H4 (cell line): ENCODE measurements around the gene CAPN8. TPM values are rescaled to one million over a fixed set of nuclear protein-coding genes. Genes with fewer than 3 reads are reported as not detected.
"Not testable (repeated sequence)": the region's sequence is repeated elsewhere in the genome, so short reads cannot be mapped to it uniquely, and the experiment has no call there.

Experiments
- DNase-seq: peaks from one replicate; pipeline ENCODE4 v3.0.0-alpha.2; 2015; ENCODE audit warnings: low spot score
- total RNA-seq: library from RNA; depleted of rRNA; stranded (reverse); fragments of >200 nt; shearing (Covaris generic); gene quantifications from 2 replicates; pipeline ENCODE4 v1.2.3, GENCODE V29; 2014

The CAPN8 gene
- total RNA-seq, 1 experiment from 2014 or later = not detected

GRCh38 chr1:223525957-223526356 is 139.5 kb downstream of the CAPN8 start:
- DNase-seq = no peak

GRCh38 chr1:223525546-223525945 is 140.0 kb downstream of the CAPN8 start:
- DNase-seq = no peak

DNA sequence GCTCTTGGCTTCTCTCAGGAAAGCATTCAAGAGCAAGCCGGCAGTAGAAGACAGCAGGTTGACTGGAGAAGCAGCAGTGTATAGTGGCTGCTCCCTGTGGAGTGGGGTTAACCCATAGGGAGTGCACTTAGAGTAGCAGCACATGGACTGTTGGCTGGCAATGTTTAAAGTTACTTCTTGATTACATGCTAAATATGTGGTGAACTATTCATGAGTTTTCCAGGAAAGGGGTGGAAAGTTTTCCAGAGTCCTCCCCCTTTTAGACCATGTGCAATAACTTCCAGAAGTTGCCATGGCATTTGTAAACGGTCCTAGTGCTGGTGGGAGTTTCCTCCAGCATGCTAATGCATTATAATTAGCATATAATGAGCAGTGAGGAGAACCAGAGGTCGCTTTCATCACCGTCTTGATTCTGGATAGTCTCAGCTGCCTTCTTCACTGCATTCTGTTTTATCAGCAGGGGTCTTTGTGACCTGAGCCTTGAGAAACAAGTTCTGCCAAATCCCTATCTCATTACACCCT is 140.5 kb downstream of the CAPN8 start:
- DNase-seq = no peak

DNA sequence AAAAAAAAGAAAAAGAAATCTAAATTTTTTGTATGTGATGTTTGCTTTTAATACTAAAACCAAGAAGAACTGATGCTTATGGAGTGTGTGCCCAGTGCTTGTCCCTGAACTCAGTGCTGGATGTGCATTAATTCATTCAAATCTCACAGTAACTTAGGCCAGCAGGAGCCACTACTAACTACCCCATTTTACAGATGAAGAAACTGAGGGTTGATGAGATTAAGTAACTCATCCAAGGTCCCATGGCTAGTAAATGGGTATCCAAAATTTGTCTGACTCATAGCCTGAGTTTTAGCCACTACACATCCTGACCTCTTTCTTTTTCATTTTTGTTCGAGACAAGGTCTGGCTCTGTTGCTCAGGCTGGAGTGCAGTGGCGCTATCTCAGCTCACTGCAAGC is 144.4 kb downstream of the CAPN8 start:
- DNase-seq = no peak

DNA sequence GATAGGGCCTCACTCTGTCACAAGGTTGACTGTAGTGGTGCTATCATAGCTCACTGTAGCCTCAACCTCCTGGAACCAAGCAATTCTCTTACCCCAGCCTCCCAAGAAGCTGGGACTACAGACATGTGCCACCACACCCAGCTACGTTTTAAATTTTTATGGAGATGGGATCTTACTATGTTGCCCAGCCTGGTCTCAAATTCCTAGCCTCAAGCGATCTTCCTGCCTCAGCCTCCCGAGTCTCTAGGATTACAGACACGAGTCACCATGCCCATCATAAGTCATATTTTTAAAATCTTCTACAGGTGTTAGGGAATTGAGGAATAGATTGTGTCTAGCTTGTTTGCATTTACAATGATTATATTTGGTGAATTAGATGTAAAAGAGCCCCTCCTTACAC is 145.3 kb downstream of the CAPN8 start:
- no peak for DNase-seq

- no peak for DNase-seq
Measured at GRCh38 chr1:223519116-223519515, 146.4 kb downstream of the CAPN8 start.

GRCh38 chr1:223518553-223518952 is 146.9 kb downstream of the CAPN8 start:
- not testable (repeated sequence) for DNase-seq

- DNase-seq = no peak
Measured at GRCh38 chr1:223515926-223516325, 149.6 kb downstream of the CAPN8 start.

DNA sequence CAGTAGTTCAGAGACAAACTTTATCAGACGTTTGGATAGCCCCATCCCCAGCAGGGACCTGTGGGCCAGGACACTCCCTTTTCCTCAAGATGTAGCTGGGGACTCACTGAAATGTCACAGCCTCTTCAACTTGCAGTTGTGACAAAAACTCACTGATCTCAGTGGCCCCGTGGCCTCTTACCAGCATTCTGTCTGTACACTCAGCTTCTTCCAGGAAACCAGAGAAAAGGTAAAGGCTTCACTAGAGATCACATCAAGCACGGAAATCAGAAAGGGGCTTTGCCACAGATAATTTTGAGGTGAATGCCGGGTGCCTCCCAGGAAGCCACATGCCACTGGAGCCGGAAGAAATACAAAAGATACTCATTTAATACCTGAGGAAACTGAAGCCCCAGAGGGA is 150.1 kb downstream of the CAPN8 start:
- no peak for DNase-seq

GRCh38 chr1:223514644-223515043 is 150.9 kb downstream of the CAPN8 start:
- DNase-seq = no peak

DNA sequence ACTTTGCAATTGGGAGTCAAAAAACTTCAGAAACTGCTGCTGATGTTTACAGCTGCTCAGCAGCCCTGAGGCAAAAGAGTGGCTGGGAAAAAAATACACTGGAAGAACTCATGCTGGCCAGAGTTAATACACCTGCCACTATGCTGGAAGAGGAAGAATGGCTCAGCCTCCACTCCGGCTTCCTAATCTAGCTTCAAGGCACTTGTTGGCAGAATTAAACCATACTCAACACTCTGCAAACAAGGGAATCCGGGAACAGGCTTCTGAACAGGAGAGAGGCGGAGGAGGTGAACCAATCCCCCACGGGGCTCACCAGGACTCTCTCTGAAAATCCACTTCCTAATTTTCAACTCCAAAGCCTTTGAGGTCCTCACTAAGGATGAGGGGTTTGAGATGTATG is 152.2 kb downstream of the CAPN8 start:
- DNase-seq = no peak

- no peak for DNase-seq
Measured at GRCh38 chr1:223512057-223512456, 153.4 kb downstream of the CAPN8 start.

DNA sequence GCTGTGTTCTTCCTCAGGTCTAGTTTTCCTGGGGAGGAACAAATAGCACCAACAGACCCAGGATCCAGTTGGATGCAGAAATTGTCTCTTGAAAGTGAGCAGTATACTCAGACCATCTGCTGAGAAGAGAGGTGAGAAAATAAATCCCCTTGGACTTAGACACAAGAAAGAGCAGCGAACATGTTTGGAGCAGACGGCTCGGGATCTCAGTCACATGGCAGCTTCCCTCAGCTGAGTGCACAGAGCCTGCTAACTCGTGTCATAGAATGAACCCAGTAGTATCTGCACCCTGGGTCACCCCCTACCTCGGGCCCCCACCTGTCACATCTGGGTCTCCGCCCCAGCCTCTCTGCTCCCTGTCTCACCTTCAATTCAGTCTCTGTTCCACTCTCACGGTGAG is 156.7 kb downstream of the CAPN8 start:
- no peak for DNase-seq

- peak; percentile 74 for DNase-seq
Measured at GRCh38 chr1:223504741-223505140, 160.8 kb downstream of the CAPN8 start.

- DNase-seq = no peak
Measured at GRCh38 chr1:223503348-223503747, 162.2 kb downstream of the CAPN8 start.

- DNase-seq = peak; percentile 45
Measured at GRCh38 chr1:223500560-223501425, 164.7 kb downstream of the CAPN8 start.

GRCh38 chr1:223496883-223497282 is 168.6 kb downstream of the CAPN8 start:
- DNase-seq = no peak

- no peak for DNase-seq
Measured at GRCh38 chr1:223494926-223495645, 170.4 kb downstream of the CAPN8 start.

DNA sequence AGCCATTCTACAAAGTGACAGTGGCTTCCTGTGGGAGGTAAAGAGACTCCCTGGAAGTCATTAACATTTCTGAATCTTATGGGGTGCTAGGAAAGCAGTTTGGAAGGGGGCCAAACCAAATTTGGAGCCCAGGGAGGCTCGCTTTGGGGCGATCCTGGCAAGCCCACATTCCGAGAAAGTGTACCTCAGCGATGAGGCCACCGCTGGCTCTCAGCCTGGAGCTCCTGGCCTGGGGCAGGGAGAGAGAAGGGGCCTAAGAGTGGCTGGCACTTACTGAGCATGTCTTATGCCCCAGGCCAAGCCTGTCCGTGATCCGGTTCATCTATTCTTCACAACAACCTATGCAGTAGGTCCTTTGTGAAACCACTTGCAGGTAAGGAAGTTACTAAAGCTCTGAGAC is 173.5 kb downstream of the CAPN8 start:
- DNase-seq = no peak
